ENCODE measurements around the gene DOCK1. TPM values are rescaled to one million over a fixed set of nuclear protein-coding genes. Genes with fewer than 3 reads are reported as not detected.

DOCK1 gene
- total RNA-seq, 1 donor from 2014 or later = 74.8 TPM

- Mint-ChIP-seq H3K4me3 (no peak overlapping the region), H3K36me3 (peaks cover 13% of the 10 kb centered on the region), H3K4me1 (no peaks in the 10 kb centered on the region), H3K27ac (no peak overlapping the region), H3K9me3 (peaks cover 4% of the 10 kb centered on the region), H3K27me3 (ENCODE audit: low read depth) (no peaks in the 10 kb centered on the region)
- DNase-seq (ENCODE audit: low spot score in 2 of 2, unreplicated experiment in 2 of 2) = no peak
- no peak for TF ChIP-seq CTCF (IDR thresholded peaks at IDR 0.05; ENCODE audit: unreplicated experiment)
Observed at GRCh38 chr10:127265288-127265687, 360.1 kb downstream of the DOCK1 start.

GRCh38 chr10:127266431-127266830 lies 361.2 kb downstream of the DOCK1 start:
- no peak for TF ChIP-seq CTCF (IDR thresholded peaks at IDR 0.05; ENCODE audit: unreplicated experiment)
- peaks cover 8% of the 10 kb centered on the region for H3K36me3 Mint-ChIP-seq
- H3K4me3 Mint-ChIP-seq = no peak overlapping the region
- DNase-seq (ENCODE audit: low spot score in 2 of 2, unreplicated experiment in 2 of 2) = no peak
- H3K27ac Mint-ChIP-seq = no peak overlapping the region
- H3K4me1 Mint-ChIP-seq = no peaks in the 10 kb centered on the region
- H3K27me3 Mint-ChIP-seq (ENCODE audit: low read depth) = no peaks in the 10 kb centered on the region
- H3K9me3 Mint-ChIP-seq = peaks cover 4% of the 10 kb centered on the region

GRCh38 chr10:127267442-127267841 lies 362.2 kb downstream of the DOCK1 start:
- no peaks in the 10 kb centered on the region for H3K27me3 Mint-ChIP-seq (ENCODE audit: low read depth)
- TF ChIP-seq CTCF (IDR thresholded peaks at IDR 0.05; ENCODE audit: unreplicated experiment) = no peak
- peaks cover 5% of the 10 kb centered on the region for H3K36me3 Mint-ChIP-seq
- H3K4me1 Mint-ChIP-seq = no peaks in the 10 kb centered on the region
- peaks cover 2% of the 10 kb centered on the region for H3K9me3 Mint-ChIP-seq
- H3K4me3 Mint-ChIP-seq = no peak overlapping the region
- no peak overlapping the region for H3K27ac Mint-ChIP-seq
- no peak for DNase-seq (ENCODE audit: low spot score in 2 of 2, unreplicated experiment in 2 of 2)

GRCh38 chr10:127272076-127272475 lies 366.8 kb downstream of the DOCK1 start:
- Mint-ChIP-seq H3K4me3 (no peak overlapping the region), H3K27ac (no peak overlapping the region), H3K4me1 (no peaks in the 10 kb centered on the region), H3K9me3 (peaks cover 5% of the 10 kb centered on the region), H3K36me3 (peaks cover 16% of the 10 kb centered on the region), H3K27me3 (ENCODE audit: low read depth) (no peaks in the 10 kb centered on the region)
- TF ChIP-seq CTCF (IDR thresholded peaks at IDR 0.05; ENCODE audit: unreplicated experiment) = no peak
- no peak for DNase-seq (ENCODE audit: low spot score in 2 of 2, unreplicated experiment in 2 of 2)

GRCh38 chr10:127275272-127275671 lies 370.0 kb downstream of the DOCK1 start:
- Mint-ChIP-seq H3K27me3 (ENCODE audit: low read depth) (no peaks in the 10 kb centered on the region), H3K27ac (no peak overlapping the region), H3K4me1 (no peaks in the 10 kb centered on the region), H3K4me3 (no peak overlapping the region), H3K36me3 (peaks cover 17% of the 10 kb centered on the region), H3K9me3 (peaks cover 5% of the 10 kb centered on the region)
- DNase-seq (ENCODE audit: low spot score in 2 of 2, unreplicated experiment in 2 of 2) = no peak
- no peak for TF ChIP-seq CTCF (IDR thresholded peaks at IDR 0.05; ENCODE audit: unreplicated experiment)

Data from mesothelial cell of epicardium (in vitro differentiated cells).